COLO668 (cell line): ENCODE results near the gene ZCCHC24.

ENCODE experiments used
- DNase-seq: peaks from one replicate; lab custom pipeline; 2025; ENCODE audit not compliant: unreplicated experiment; lab: John Stamatoyannopoulos, UW

Gene ZCCHC24

DNA sequence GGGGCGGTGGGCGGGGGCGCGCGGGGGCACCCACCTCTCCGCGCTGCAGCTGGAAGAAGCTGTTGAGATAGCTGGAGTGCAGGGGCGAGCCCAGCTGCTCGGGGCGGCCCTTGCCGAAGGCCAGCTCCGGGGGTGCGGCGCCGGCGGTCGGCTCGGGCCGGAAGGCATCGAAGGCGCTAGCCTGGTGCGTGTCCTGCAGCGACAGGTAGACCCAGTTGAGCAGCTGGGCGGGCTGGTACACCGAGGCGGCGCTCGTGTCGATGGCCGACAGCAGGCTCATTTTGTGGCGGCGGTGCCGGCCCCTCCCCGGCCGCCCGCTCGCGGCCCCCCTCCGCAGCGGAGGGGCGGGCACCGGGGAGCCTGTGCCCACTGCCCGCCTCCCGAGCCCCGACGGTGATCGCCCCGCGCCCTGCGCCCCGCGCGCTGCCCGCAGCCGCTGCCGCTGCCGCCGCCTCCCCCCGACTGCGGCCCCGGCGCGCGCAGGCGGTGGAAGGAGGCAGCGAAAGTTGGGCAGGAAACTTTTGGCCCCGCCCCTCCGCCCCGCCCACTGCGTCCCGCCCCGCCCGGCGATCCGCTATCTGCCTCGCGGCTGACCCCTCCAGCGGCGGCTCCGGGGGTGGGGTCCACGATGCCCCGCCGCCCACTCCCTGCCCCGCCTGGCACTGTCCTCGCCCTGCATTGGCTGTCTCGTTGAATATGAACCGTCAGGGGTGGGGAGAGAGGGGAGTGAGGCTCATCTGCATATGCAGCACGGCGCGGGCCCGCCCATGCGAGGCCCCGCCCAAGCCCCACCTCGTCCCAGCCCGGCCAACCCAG, at the start of gene ZCCHC24:
TSS of gene ZCCHC24 (minus strand) at position 464 of the 816 bp plus-strand sequence. CDS start at position 280, 184 bp downstream.
- DNase-seq: peak; percentile 72

DNA sequence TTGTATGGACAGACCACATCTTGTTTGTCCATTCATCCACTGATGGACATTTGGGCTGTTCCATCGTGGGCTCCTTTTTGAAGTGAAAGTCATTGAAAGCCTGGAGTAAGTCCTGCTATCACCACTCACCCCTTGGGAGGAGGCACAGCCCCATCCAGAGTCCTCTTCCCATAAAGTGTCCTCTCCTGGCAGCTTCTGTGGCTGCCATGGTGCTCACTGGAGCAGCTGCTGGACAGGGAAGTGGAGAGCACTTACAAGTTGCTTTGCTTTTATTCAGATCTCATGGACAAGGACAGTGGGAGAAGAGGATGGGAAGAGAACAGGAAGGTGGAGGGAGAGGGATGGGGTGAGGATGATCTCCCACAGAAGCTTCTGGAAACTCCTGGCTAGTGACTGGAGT, 48.4 kb upstream of the ZCCHC24 start:
- DNase-seq: no peak

DNA sequence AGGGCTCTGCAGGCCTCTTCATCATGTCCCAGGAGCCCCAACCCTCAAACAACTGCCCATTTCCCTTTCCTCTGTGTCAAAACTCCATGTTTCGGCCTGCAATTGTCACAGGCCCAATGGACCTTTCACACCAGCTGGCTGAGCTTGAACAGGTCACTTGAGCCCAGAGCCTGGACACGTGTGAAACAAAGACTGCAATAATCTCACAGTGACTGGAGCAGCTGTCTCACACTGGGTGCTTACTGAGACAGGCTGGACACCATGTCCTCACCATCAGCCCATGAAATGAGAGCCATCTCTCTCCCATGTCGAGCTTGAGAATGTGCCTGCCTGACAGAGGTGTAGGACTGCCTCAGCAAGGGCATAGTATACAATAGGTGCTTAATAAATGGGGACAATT, 47.4 kb upstream of the ZCCHC24 start:
- DNase-seq: no peak

DNA sequence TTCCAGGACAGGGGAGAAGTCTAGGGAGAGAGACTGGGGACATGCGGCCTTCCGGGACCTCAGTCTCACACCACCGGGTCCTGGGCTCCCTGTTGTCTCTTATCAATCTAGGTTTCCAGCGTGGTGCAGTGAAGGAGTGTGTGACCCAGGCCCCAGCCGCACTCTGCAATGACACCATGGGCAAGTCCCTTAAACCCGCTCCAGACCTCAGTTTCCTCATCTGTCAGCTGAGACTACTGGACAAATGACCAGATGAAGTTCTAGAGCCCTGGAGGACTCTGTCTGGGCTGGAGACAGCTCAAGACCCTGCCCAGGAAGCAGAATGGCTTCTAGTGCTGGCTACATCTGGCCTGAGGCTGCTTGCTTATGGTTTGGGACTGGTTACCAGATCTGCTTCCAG, 46.8 kb upstream of the ZCCHC24 start:
- no peak for DNase-seq

DNA sequence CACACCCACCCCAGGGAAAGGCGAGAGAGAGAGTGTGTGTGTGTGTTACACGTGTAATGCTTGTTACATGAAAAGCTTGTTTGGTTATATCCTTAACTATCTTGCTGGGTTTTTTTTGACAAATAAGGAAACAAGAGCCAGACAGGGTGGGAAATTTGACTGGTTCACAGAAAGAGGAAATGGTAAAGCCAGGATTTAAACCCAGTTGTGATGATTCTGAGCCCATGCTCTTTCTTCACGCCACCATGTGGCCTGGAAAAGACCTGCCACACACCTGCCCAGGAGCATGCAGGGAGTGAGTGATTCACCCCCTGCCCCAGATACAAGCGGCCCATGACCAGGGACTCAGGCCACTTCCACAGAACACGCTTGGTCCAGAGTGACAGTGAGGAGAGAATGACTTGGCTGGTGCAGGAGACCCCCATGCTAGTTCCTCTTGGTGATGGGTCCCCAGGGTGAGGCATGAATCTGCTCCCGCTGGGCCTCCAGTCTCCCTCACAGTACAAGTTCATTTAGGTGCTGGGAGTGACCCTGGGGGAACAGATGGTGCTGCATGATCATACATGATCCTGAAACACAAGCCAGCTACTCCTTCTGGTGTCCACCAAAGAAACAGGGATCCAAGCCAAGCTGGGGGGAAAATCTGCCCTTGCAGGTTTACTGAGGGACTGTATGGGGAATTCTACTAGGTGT, 45.9 kb upstream of the ZCCHC24 start:
- no peak for DNase-seq

DNA sequence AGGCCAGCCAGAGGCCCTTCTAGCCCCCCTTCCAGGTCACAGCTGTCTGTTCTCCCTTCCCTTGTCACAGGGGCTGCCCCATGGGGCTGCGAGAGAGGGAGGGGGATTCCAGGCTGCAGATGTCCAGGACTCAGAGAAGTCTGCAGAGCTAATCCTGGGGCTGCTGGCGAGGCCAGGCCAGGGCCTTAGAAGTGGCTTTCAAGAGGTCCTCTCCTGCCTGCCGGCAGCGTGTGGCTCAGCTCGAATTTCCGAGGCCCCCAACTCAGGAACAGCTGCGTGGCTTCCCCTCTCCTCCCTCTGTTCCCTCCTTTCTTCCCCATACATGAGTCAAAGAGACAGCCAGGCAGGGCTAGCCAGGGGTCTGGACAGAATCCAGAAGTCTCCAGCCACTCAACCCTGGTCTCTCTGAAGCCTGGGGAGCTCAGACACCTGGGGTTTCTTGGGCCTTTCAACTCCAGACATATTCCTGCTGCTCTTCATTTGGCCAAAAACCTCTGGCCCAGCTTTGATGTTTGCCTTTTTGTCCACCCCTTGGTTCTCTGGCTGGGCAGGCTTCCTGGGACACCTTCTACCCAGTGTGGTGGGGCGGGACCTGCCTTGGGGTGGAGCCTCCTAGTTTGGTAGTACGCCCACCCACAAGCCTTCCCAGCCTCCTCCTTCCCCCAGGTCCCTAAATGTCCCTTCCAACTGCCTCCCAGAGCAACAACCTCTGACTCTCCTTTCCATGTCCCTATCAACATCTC, 45.1 kb upstream of the ZCCHC24 start:
- DNase-seq: no peak

DNA sequence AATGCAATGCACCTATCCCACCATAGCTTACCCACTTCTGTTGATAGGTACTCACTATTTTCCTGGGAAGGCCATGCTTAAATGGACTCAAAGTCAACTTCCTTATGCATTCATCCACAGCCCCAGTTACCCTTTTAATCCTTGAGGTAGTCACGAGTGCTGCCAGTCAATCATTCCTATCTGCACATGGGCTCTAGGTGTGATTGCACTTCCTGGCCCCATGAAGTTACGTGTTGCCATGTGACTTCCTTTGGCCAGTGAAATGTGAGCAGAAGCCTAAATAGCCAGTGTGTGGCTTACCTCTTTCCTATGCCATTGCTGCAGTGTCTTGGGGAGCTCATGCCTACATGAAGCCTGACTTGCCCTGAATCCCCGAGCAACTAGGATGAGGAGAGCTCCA, 43.4 kb upstream of the ZCCHC24 start:
- no peak for DNase-seq

DNA sequence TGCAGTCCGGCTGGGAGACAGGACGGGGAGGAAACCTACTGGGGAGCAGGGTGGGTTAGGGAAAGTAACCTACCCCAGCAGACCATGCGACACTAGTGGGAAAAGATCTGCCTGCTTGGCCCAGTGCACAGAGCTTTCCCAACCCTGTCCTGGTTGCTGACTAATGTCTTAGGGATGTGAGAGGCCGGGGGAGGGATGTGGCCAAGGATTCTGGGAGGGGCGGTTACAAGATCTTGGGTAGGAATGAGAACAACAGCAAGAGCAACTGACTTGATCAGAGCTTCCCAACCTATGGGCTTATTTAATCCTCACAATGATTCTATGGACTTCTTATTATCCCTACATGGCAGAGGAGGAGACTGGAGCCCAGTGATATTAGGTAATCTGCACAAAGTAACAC, 42.9 kb upstream of the ZCCHC24 start:
- no peak for DNase-seq

DNA sequence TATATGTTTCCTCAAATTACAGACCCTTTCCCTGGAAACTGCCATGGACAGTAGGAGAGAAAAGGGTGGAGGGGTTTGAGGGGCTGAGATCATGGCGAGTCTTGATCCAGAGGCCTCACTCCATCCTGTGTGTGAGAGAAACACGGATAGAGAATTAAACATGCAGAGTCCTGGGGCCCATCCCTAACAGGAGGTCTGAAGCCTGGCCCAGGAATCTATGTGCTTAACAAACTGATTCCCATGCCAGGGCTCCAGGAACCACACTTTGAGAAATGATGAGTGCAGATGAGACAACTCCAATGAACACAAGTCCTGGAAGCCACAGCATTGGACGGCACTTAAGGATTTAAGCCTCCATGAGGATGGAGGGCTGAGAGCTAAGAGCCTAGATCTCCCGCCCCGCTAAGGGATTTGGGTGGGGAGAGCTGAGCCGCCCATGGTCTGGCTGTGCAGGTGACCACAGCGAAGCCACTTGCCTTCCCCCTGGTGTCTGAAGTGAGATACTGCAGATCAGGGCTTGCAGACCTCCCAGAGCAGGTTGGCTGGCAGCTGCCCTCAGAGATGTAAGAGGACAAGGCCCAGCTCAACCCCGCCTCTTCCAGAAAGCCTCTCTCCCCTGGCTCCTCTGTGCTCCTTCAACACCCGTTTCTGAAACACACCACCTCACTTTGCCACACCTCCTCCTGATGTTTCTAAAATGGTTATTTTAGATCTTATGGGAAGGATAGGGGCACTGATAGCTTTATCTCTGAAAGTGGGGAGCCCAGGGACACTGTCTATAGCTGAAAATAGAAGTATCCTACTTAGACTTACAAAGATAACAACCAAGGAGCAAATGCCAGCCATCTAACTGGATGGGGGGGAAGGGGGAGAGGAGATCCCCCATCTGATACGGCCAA, 42.1 kb upstream of the ZCCHC24 start:
- DNase-seq: peak; percentile 39

DNA sequence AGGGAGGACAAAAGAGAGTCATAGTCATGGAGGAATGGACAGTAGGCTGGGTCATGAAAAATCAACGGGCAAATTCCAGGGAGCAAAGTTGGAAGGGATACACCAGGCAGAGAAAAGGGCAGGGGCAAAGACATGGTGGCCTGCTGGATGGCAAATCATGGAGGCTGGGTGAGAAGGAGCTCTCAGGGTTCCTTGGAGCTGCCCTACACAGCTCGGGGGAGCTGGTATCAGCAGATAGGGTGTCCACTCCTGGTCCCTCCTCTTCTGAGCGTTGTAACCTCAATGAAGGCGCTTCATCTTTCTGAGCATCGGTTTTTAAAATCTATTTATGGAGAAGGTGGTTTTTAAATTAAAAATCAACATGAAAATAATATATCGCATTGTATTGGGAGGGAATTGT, 39.1 kb upstream of the ZCCHC24 start:
- DNase-seq: no peak

DNA sequence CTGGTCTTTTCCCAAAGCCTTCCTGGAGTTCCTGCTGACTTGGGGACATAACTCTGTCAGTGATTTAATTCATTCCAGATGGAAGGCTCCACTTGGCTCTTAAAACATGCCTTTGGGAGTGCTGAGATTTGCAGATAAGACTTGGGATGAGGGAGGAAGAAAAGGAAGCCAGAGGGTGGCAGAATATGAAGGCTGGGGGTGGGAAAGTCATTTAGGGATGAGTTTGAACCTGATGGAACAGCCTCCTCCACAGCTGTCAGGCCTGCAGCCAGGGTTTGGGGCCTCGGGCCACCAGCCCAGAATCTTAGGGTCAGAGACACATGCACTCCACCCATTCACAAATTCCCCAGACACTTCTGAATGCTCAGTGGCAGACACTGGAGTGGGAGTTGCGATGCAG, 38.5 kb upstream of the ZCCHC24 start:
- DNase-seq: no peak

DNA sequence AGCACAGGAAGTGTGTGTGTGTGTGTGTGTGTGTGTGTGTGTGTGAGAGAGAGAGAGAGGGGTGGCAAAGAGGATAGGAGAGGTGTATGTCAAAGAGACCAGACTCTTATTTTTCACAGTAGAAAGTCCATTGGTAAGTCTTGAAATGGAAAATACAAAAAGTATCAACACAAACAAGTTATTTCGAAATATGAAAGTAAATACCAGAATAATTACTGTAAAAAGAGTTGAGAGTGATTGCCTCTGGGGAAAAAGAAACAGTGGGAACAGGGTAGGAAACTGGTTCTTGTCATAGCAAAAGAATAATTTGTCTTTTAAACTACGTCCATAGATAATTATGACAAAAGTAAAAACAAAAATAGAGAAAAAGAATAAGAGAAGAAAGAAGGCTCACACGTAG, 37.9 kb upstream of the ZCCHC24 start:
- no peak for DNase-seq

DNA sequence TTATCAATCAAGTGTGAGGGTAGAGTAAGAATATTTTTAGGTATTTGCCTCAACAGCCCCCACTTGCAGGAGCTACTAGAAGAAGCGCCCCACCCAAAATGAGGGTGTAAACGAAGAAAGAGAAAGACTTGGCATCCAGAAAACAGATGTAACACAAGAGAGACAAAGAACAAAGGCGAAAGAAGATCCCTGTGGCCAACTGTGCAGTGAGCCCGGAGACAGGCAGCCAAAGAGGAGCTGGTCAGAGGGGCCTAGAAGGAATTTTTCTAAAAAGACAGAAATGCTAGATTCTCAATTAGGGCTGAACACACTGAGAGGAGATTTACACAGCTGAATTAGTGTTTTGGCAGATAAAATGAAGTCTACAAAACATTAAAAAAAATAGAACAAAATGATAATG, 37.3 kb upstream of the ZCCHC24 start:
- DNase-seq: no peak

DNA sequence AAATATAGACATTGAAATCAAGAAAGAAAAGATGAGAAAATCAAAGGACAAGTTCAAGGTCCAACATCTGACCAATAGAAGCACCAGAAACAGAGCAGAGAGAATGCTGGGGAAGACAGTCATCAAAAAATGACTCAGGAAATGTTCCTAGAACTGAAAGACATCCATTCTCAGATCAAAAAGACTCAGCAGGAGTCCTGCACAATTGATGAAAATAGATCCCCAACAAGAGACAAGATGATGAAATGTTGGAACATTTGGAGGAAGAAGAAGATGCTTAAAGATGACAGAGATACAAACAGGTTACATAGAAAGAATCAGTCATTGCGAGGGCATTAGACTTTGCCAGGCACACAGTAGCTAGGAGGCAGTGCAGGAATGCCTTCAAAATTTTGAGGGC, 36.9 kb upstream of the ZCCHC24 start:
- no peak for DNase-seq

DNA sequence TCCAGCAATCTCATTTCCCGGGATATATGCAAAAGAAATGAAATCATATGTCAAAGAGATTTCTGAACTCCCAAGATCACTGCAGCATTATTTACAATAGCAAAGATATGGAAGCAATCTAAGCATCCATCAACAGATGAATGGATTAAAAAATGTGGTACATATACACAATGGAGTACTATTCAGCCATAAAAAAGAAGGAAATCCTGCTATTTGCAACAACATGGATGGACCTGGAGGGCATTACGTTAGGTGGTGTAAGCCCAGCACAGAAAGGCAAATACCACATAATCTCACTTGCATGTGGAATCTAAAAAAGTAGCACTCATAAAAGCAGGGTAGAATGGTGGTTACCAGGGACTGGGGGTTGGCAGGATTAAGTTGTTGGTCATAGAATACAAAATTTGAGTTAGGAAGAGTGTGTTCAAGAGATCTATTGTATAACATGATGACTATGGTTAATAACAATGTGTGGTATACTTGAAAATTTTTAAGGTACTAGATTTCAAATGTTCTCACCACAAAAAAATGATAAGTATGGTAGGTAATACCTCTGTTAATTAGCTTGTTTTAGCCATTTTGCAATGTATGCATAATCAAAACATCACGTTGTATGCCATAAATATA, 34.0 kb upstream of the ZCCHC24 start:
- DNase-seq: no peak

DNA sequence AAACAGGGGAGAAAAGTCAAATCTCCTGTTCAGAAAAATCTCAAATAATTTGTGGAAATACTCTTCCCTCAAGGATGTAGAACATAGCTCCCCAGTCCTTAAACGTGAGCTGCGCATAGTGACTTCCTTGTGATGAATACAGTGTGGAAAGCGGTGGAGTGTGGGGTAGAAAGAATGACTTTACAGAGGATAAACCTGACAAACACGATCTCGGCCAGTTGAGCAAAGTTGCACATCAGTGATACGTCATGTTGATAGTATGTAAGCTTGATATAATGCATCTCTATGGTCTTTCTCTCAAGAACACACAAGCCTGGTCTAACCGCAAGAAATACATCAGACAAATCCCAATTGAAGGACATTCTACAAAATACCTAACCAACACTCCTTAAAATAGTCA, 32.0 kb upstream of the ZCCHC24 start:
- no peak for DNase-seq

DNA sequence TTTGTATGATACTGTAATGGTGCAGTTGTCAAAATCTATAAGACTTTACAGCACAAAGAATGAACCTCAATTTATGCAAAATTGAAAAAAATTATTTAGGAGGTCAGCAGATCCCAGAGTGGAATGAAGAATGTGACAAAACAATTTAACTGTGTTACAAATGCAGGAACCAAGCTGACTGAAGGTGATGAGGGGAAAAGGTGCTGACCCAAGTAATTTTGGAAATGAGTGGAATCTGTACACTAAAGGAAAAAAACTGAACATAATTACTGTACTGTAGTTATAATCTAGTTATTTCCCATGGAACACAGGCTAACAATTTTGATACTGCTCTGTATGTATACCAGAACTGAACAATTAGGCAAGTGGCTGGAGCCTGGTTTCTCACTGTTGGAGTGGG, 31.2 kb upstream of the ZCCHC24 start:
- no peak for DNase-seq

DNA sequence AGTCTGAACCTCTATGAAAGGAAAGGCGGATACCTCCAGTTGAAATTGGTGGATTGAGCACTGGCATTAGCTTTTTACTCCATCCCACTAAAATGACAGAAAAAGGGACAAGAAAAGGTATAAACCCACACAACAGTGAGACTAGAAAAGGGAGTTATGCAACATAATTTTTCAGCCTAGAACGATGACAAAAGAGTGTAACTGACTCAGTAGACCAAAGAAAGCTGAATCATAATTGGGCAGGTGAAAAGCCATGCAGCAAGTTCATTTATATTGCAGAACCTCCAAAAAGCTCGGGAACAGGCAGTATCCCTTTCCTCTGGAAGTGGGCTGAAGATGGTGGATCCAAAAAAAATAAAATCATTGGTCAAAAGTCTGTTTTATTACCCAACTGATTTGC, 30.5 kb upstream of the ZCCHC24 start:
- no peak for DNase-seq

DNA sequence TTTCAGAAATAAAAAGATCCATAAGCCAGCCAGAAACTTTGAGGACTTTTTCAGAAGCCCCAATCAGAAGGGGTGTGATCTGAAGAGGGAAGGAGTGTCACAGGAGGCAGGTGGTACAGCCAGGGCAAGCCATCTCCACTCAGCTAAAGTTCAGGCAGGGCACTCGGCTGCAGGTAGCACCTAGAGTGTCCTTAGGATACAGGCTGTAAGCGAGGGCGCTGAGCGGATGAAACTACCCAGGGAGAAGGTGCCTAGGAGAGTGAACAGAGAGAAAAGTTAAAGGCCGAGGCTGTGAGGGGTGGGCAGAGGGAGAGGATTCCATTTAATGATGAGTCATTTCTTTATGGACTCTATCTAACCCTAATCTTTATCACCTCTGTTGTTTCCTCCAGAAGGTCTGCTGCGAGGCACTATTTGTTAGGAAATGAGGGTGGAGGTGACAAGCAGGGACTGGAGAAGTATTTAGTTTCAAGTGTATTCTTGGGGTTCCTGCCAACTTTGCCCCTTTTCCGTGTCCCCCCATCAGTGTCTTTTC, 29.8 kb upstream of the ZCCHC24 start:
- DNase-seq: no peak

DNA sequence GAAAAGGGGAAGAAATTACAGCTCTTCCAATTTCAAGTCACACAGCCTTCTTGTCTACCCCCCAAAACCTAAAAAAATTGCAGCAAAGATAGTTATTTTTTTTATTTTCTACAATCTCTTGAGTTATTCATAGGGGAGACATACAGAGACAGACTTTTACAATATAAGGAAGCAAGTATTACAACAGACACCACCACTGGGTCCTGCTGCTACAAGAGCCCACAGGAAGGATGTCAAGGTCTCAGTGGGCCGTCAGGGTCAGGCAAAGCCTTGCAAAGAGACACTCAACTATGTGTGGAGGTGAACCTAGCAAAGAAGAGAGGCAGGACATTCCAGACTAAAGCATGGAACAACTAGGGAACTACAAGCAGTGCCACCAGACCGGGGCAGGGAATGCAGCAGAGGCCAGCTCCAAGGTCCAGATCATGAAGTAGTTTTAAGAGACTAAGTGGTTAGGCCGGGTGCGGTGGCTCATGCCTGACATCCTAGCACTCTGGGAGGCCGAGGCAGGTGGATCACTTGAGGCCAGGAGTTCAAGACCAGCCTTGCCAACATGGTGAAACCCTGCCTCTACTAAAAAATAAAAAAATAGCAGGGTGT, 28.2 kb upstream of the ZCCHC24 start:
- no peak for DNase-seq
